Ishikawa (cell line): ENCODE data around the gene REXO1.

ENCODE experiments used
- EP300 ChIP-seq: IDR thresholded peaks from 2 replicates; pipeline ENCODE4 v1.6.1; 2012; ENCODE audit warnings: borderline replicate concordance
- NFIC ChIP-seq: IDR thresholded peaks from 2 replicates; pipeline ENCODE4 v1.6.1; 2012

- TF ChIP-seq NFIC (no peak), EP300 (no peak)
These were observed 19.1 kb upstream of the REXO1 start for GRCh38 chr19:1867349-1867724.
